WTC11 (cell line): Measurements from ENCODE around the gene SNRPA. TPM values are rescaled to one million over a fixed set of nuclear protein-coding genes. Genes with fewer than 3 reads are reported as not detected.

Experiments used
- ATAC-seq: fragments of 200-7000 bp; cut with Tn5 transposase; 2 replicates; pipeline ENCODE4 v1.10.0; 2021; ENCODE audit warnings: mild to moderate bottlenecking, moderate library complexity
- CTCF ChIA-PET: fragments of 300-600 bp; sonication (Branson Sonifier 250); formaldehyde crosslinking; loops from one replicate; lab custom pipeline; 2021; ENCODE audit warnings: antibody characterized with exemption; lab: Charles Lee
- POLR2A ChIA-PET: fragments of 350-600 bp; sonication (Branson Sonifier 250); formaldehyde crosslinking; loops from one replicate; lab custom pipeline; 2021; ENCODE audit warnings: antibody characterized with exemption; lab: Charles Lee
- DNase-seq: peaks from one replicate; pipeline ENCODE4 v3.0.0; 2021; ENCODE audit warnings: low spot score
- H3K27ac Mint-ChIP-seq: 2 replicates; pipeline ENCODE4 v1.8.0; 2021; ENCODE audit warnings: mixed read lengths
- H3K27me3 Mint-ChIP-seq: 2 replicates; pipeline ENCODE4 v1.8.0; 2021; ENCODE audit warnings: low read depth, mild to moderate bottlenecking, moderate library complexity, mixed read lengths
- H3K36me3 Mint-ChIP-seq: 2 replicates; pipeline ENCODE4 v1.8.0; 2021; ENCODE audit warnings: mixed read lengths
- H3K4me1 Mint-ChIP-seq: 2 replicates; pipeline ENCODE4 v1.8.0; 2022; ENCODE audit warnings: mixed read lengths
- H3K4me3 Mint-ChIP-seq: 2 replicates; pipeline ENCODE4 v1.8.0; 2021; ENCODE audit warnings: mild to moderate bottlenecking, moderate library complexity, mixed read lengths
- H3K9me3 Mint-ChIP-seq: 2 replicates; pipeline ENCODE4 v1.8.0; 2021; ENCODE audit warnings: mixed read lengths
- CBFB ChIP-seq: sonication (generic); formaldehyde crosslinking; IDR thresholded peaks from 2 replicates; pipeline ENCODE4 v1.8.1; 2022; ENCODE audit warnings: mild to moderate bottlenecking, low read depth, missing genetic modification reagents
- CTCF ChIP-seq: fragments of 200-600 bp; IDR thresholded peaks from 2 replicates; pipeline ENCODE4 v1.8.0; 2022; ENCODE audit warnings: antibody characterized with exemption
- ETV6 ChIP-seq: sonication (generic); formaldehyde crosslinking; IDR thresholded peaks from 2 replicates; pipeline ENCODE4 v1.8.1; 2022; ENCODE audit warnings: mild to moderate bottlenecking, missing genetic modification reagents
- FOXP4 ChIP-seq: sonication (generic); formaldehyde crosslinking; IDR thresholded peaks from 2 replicates; pipeline ENCODE4 v1.8.0; 2022; ENCODE audit warnings: mild to moderate bottlenecking, missing genetic modification reagents
- HMGA2 ChIP-seq: fragments of 250-450 bp; sonication (Bioruptor Pico); IDR thresholded peaks from 2 replicates; pipeline ENCODE4 v1.4.0; 2021; ENCODE audit warnings: mild to moderate bottlenecking, moderate library complexity
- MXD4 ChIP-seq: fragments of 250-450 bp; sonication (Bioruptor Pico); IDR thresholded peaks from 2 replicates; pipeline ENCODE4 v1.8.0; 2021; ENCODE audit warnings: mild to moderate bottlenecking, moderate library complexity, borderline replicate concordance
- NR3C1 ChIP-seq: sonication (generic); formaldehyde crosslinking; conservative IDR thresholded peaks from 2 replicates; pipeline ENCODE4 v1.8.1; 2023; ENCODE audit warnings: low read depth, mild to moderate bottlenecking, missing genetic modification reagents
- PRRX2 ChIP-seq: fragments of 250-450 bp; sonication (Bioruptor Pico); IDR thresholded peaks from 2 replicates; pipeline ENCODE4 v1.8.0; 2021; ENCODE audit warnings: mild to moderate bottlenecking
- SMAD4 ChIP-seq: sonication (generic); formaldehyde crosslinking; IDR thresholded peaks from 2 replicates; pipeline ENCODE4 v1.8.0; 2022; ENCODE audit warnings: mild to moderate bottlenecking, missing genetic modification reagents
- ZNF317 ChIP-seq: sonication (generic); formaldehyde crosslinking; IDR thresholded peaks from 2 replicates; pipeline ENCODE4 v1.8.1; 2023; ENCODE audit warnings: low read depth, mild to moderate bottlenecking, moderate library complexity, missing genetic modification reagents, borderline replicate concordance
- ZNF532 ChIP-seq: fragments of 250-450 bp; sonication (Bioruptor Pico); IDR thresholded peaks from 2 replicates; pipeline ENCODE4 v1.9.0; 2021; ENCODE audit warnings: mild to moderate bottlenecking, borderline replicate concordance
- total RNA-seq: library from RNA; stranded (reverse); gene quantifications from 3 replicates; pipeline ENCODE4 v1.2.3, GENCODE V29; 2021
- TF ChIP-seq, protein P1 (sequence below): sonication (generic); formaldehyde crosslinking; IDR thresholded peaks from 2 replicates; pipeline ENCODE4 v1.8.0; 2023; ENCODE audit warnings: mild to moderate bottlenecking, missing genetic modification reagents
- TF ChIP-seq, protein P2 (sequence below): sonication (generic); formaldehyde crosslinking; IDR thresholded peaks from 2 replicates; pipeline ENCODE4 v1.8.1; 2023; ENCODE audit warnings: mild to moderate bottlenecking, missing genetic modification reagents, moderate library complexity
- TF ChIP-seq, protein P3 (sequence below): sonication (generic); formaldehyde crosslinking; IDR thresholded peaks from 2 replicates; pipeline ENCODE4 v1.8.1; 2023; ENCODE audit warnings: mild to moderate bottlenecking, missing genetic modification reagents

The SNRPA gene
- total RNA-seq, 1 experiment from 2014 or later = 227 TPM

DNA sequence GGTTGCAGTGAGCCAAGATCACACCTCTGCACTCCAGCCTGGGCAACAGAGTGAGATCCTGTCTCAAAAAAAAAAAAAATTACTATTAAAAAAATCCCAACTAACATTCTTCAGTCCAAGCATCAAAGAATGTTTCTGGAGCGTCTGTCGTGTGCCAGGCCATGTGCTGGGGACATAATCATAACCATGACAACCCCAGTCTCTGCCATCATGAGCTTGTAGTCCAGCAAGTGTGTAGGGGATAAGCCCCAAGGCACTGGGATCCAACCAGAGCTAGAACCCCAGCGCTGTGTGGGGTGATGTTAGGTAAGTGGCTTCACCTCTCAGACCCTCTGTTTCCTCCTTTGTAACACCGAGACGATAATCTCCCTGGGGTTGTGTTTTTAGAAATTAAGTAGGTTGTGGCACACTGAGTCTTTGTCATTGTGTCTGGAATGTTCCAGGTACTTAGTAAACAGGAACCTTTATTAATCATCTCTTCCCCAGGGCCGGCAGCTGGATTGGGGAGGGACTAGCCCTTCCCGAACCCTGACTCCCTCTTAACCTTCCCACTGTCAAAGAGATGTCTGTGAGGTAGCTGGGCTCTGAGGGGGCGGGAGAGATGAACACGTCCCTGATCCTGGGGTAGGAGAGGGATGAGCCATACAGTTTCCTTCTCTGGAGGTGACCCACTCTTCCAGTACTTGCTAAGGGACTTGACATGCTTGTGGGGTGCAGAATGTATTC lies 28.9 kb upstream of the SNRPA start:
- TF ChIP-seq, protein P1, sequence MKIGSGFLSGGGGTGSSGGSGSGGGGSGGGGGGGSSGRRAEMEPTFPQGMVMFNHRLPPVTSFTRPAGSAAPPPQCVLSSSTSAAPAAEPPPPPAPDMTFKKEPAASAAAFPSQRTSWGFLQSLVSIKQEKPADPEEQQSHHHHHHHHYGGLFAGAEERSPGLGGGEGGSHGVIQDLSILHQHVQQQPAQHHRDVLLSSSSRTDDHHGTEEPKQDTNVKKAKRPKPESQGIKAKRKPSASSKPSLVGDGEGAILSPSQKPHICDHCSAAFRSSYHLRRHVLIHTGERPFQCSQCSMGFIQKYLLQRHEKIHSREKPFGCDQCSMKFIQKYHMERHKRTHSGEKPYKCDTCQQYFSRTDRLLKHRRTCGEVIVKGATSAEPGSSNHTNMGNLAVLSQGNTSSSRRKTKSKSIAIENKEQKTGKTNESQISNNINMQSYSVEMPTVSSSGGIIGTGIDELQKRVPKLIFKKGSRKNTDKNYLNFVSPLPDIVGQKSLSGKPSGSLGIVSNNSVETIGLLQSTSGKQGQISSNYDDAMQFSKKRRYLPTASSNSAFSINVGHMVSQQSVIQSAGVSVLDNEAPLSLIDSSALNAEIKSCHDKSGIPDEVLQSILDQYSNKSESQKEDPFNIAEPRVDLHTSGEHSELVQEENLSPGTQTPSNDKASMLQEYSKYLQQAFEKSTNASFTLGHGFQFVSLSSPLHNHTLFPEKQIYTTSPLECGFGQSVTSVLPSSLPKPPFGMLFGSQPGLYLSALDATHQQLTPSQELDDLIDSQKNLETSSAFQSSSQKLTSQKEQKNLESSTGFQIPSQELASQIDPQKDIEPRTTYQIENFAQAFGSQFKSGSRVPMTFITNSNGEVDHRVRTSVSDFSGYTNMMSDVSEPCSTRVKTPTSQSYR (CRISPR knock-in tag) = no peak
- TF ChIP-seq, protein P2, sequence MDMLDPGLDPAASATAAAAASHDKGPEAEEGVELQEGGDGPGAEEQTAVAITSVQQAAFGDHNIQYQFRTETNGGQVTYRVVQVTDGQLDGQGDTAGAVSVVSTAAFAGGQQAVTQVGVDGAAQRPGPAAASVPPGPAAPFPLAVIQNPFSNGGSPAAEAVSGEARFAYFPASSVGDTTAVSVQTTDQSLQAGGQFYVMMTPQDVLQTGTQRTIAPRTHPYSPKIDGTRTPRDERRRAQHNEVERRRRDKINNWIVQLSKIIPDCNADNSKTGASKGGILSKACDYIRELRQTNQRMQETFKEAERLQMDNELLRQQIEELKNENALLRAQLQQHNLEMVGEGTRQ = no peak
- TF ChIP-seq CTCF (no peak), PRRX2 (CRISPR knock-in tag) (no peak), SMAD4 (CRISPR knock-in tag) (no peak), ETV6 (no peak), CBFB (CRISPR knock-in tag) (no peak), HMGA2 (no peak), FOXP4 (CRISPR knock-in tag) (no peak), NR3C1 (CRISPR knock-in tag) (no peak), MXD4 (CRISPR knock-in tag) (no peak), ZNF532 (CRISPR knock-in tag) (no peak), ZNF317 (CRISPR knock-in tag) (no peak)
- TF ChIP-seq, protein P3, sequence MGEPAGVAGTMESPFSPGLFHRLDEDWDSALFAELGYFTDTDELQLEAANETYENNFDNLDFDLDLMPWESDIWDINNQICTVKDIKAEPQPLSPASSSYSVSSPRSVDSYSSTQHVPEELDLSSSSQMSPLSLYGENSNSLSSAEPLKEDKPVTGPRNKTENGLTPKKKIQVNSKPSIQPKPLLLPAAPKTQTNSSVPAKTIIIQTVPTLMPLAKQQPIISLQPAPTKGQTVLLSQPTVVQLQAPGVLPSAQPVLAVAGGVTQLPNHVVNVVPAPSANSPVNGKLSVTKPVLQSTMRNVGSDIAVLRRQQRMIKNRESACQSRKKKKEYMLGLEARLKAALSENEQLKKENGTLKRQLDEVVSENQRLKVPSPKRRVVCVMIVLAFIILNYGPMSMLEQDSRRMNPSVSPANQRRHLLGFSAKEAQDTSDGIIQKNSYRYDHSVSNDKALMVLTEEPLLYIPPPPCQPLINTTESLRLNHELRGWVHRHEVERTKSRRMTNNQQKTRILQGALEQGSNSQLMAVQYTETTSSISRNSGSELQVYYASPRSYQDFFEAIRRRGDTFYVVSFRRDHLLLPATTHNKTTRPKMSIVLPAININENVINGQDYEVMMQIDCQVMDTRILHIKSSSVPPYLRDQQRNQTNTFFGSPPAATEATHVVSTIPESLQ (CRISPR knock-in tag) = no peak
- CTCF ChIA-PET = interaction anchor here (0.7 to 2.1 kb wide), 5 partner anchors 20 to 540 kb away, joined by 3 to 9 read pairs (median 3); no protein-coding TSS in a partner anchor
- peaks cover 4% of the 10 kb centered on the region; the same call in 1 of the 2 replicates for H3K9me3 Mint-ChIP-seq
- ATAC-seq (no peak), DNase-seq (no peak)
- no peak overlapping the region for H3K4me3 Mint-ChIP-seq
- H3K27me3 Mint-ChIP-seq = no peaks in the 10 kb centered on the region
- H3K27ac Mint-ChIP-seq = no peak overlapping the region
- POLR2A ChIA-PET = interaction anchor here (0.7 to 1.2 kb wide), 2 partner anchors 56 to 1744 kb away, joined by 3 to 5 read pairs; partner anchors contain the start of gene RAB4B
- peaks cover 32% of the 10 kb centered on the region for H3K36me3 Mint-ChIP-seq
- peaks cover 22% of the 10 kb centered on the region for H3K4me1 Mint-ChIP-seq
